Erythroblast (primary cell): Measurements from ENCODE around the gene ANKMY1.

ENCODE experiments used
- GATA1 ChIP-seq: IDR thresholded peaks from 2 replicates; pipeline ENCODE4 v1.6.1; 2011; ENCODE audit warnings: low read depth, mild to moderate bottlenecking, control low read depth, low read length, moderate library complexity
- POLR2A ChIP-seq: IDR thresholded peaks from 2 replicates; pipeline ENCODE4 v1.6.1; 2011; ENCODE audit warnings: mild to moderate bottlenecking, low read length

DNA sequence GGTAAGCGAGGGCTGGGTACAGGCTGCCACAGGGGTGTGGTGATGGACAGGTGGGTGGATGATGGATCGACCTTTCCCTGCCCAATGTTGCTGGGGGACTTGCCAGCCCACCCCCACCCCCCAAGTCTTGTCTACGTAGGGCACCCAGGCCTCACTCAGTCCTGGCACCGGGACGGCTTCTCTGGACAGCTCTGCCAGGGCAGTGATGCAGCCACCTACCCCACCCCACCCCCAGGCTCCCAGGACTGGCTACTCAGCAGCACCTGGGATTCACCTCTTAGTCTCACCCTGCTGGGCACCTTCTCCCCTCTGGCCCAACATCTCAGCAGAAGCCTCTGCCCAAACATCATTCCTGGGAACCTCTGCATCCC, 55.7 kb downstream of the ANKMY1 start:
- TF ChIP-seq POLR2A (no peak), GATA1 (no peak)
